Right renal pelvis (tissue), 4 donors: ENCODE measurements around the gene TAF4. TPM values are rescaled to one million over a fixed set of nuclear protein-coding genes. Genes with fewer than 3 reads are reported as not detected.

Experiments used
- DNase-seq, 4 donors: peaks; one replicate each; pipeline ENCODE4 v3.0.0-alpha.2; 2013; ENCODE audit warnings: low read depth in 4 of 4, low spot score in 3 of 4, missing footprints in 1 of 4
- polyA plus RNA-seq, 4 donors: library from polyadenylated mRNA; unstranded; fragments of 120-200 nt; gene quantifications; one replicate each; pipeline ENCODE4 v1.2.1, GENCODE V29; 2013; ENCODE audit not compliant: insufficient read length in 4 of 4

The TAF4 gene
- polyA plus RNA-seq, 4 donors, result 16.7 to 20.9 (median 17.7) TPM

DNA sequence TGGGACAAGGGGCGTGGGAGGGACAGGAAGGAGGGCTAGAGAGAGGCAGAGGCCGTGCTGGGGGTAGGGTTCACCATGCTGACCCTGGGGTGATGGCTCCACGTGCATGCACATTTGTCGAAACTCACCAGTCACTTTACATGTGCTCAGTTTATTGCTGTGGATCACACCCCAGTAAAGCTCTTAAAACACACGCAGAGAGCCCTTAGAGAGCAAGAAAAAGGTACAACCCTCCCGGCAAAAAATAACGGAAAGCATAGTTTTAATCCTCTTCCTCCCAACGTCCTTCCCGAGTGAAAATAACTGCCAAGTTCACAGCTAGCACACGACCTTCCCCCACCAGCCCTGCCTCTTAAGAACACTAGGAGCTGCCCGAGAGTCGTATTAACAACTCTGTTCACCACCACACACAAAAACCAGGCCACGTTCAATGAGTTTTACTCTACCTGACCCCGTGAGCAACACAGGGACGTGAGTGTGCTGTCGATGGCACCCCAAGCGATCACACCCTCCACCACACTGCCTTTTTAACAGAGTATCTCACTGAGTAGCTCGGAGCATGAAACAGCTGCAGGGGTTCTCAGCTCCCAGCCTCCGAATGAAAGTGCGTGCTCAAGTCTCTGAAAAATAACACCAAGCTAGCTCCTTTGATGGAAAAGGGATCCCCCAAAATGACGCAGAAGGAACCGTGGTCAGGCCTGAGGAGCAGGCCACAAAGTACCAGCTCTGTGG lies 39.7 kb downstream of the TAF4 start:
- DNase-seq, result peak in 1 of 4 donors; percentile 38

DNA sequence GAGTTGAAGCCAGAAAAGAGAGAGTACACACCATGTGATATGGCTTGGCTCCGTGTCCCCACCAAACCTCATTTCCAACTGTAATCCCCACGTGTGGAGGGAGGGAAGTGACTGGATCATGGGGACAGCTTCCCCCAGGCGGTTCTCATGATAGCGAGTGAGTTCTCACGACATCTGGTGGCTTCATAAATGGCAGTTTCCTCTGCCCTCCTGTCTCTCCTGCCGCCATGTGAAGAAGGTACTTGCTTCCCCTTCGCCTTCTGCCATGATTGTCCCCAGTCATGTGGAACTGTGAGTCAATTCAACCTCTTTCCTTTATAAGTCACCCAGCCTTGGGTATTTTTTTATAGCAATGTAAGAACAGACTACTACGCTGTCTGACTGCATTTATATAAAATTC lies 40.3 kb downstream of the TAF4 start:
- DNase-seq, result no peak

- no peak for DNase-seq
Measured at GRCh38 chr20:62023935-62024334, 41.7 kb downstream of the TAF4 start.

GRCh38 chr20:62022575-62023139 lies 43.0 kb downstream of the TAF4 start:
- no peak for DNase-seq

- no peak for DNase-seq
Measured at GRCh38 chr20:62021793-62022385, 43.8 kb downstream of the TAF4 start.

DNA sequence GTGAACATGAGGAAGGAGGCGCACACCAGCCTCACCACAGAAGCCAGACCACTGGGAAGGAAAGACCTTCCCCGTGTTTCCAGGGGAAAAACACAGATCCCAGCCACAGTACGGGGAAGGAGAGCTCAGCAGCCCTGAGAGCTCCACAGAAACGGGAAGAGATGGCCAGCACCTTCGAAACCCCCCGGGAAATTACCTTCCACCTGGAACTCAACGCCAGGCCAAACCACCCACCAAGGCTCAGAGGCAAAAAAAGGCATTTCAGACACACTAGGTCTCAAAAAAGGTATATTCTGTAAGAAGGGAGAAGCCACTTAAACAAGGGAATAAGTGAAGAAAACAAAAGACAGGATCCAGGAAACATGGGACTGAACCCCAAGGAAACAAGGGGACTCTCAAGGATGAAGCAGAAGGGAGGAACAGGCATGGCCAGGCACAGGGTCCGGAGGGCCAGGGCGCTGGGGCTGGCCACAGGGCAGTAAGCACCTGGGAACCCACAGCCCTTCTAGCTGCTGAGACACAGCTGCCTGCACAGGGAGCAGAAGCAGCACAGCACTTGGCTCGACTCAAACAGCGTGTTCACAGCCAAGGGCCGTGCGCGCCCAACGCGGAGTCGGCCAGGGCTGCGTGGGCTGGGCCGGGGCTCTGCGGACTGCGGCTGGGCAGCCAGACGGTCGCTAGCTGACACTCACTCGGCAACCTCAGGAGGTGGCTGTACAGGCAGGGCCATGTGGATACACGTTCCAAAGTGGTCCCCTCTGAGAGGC lies 44.6 kb downstream of the TAF4 start:
- no peak for DNase-seq

DNA sequence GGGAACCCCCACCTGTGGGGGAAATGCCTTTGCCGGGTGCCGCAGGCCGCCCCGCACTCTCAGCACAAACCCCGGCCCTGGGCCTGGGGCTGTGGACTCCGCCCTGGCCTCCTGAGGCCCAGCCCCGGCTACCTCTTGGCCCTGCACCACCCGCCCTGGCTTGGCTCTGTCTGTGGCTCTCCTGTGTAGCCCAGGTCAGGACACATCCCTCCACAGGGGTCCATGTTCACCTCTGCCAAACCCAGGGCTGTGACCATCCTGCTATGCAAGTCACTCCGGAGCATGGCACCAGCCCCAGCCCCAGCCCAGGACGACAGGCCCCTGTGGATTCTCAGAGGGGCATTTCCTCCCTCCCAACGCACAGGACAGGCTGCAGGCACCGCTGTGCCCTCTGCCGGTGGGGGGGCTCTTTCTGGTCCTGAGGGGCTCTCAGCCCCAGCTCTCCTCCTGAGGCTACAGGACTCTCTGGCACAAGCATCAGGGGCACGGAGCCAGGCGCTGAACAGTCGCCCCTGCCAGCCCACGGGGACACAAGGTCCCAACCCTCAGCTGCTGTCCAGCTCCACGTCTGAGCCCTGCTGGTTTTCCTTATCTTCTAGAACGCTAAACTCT lies 45.7 kb downstream of the TAF4 start:
- DNase-seq, result no peak

- no peak for DNase-seq
Measured at GRCh38 chr20:62019144-62019805, 46.4 kb downstream of the TAF4 start.

DNA sequence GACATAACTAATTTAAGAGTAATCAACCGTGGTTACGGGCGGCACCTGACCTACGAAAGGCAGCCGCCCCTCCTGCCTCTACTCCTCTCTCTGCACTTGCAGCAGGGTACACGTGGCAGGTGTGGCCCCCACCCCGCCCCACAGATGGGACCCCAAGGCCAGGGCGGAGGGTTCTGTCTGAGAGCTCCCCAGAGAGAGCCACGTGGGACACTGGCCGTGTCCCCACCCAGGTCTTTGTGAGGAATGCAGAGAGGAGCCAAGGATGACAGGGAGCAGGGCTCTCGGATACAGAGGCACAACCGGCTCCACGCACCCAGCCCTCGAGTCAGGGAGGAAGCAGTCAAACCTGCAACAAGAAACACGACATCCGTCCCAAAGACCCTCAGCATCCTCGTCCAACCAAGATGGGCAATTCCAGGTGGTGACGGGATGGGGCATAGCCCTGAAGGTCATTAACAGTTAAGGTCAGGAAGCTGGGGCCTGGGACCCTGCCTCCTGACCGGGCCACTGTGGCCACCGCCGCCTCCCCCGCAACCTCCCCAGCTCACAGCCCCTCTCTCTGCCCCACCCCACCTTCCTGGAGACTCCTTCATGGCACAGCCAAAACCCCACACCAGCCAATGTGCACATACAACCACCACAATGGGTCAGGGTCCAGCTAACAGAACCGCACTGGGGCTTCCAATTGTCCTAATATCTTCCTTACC lies 47.1 kb downstream of the TAF4 start:
- DNase-seq, result no peak

GRCh38 chr20:62015540-62016288 lies 50.0 kb downstream of the TAF4 start:
- no peak for DNase-seq

- DNase-seq, result no peak
Measured at GRCh38 chr20:62014889-62015537, 50.7 kb downstream of the TAF4 start.

GRCh38 chr20:62014488-62014775 lies 51.2 kb downstream of the TAF4 start:
- DNase-seq, result no peak

DNA sequence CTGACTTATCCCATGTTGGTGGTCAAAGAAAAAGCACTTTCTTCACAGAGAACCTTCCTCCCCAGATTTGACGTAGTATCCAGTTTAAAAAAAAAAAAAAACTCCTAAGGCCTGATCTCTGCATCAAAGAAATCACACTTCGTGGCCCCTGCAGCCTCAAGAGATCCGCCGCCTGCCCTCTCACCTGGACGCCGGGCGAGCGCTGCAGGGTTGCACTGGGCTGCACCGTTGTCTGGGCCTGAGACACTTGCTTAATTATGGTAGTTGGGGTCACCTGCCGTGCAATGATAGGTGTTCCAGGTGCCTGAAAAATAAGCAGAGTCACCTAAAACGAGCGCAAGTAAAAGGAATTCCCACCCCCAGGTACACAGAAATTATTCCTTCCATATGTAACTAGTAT lies 53.0 kb downstream of the TAF4 start:
- no peak for DNase-seq

GRCh38 chr20:62011938-62012534 lies 53.6 kb downstream of the TAF4 start:
- no peak for DNase-seq

- DNase-seq, result no peak
Measured at GRCh38 chr20:62011403-62011790, 54.3 kb downstream of the TAF4 start.

- DNase-seq, result peak in 1 of 4 donors; percentile 45
Measured at GRCh38 chr20:62010551-62011402, 54.9 kb downstream of the TAF4 start.

GRCh38 chr20:62009869-62010445 lies 55.7 kb downstream of the TAF4 start:
- DNase-seq, result no peak
